ENCODE measurements around the gene HOXD9.

GRCh38 chr2:176076796-176077195 is 45.7 kb upstream of the HOXD9 start:
- TF ChIP-seq, protein P1, sequence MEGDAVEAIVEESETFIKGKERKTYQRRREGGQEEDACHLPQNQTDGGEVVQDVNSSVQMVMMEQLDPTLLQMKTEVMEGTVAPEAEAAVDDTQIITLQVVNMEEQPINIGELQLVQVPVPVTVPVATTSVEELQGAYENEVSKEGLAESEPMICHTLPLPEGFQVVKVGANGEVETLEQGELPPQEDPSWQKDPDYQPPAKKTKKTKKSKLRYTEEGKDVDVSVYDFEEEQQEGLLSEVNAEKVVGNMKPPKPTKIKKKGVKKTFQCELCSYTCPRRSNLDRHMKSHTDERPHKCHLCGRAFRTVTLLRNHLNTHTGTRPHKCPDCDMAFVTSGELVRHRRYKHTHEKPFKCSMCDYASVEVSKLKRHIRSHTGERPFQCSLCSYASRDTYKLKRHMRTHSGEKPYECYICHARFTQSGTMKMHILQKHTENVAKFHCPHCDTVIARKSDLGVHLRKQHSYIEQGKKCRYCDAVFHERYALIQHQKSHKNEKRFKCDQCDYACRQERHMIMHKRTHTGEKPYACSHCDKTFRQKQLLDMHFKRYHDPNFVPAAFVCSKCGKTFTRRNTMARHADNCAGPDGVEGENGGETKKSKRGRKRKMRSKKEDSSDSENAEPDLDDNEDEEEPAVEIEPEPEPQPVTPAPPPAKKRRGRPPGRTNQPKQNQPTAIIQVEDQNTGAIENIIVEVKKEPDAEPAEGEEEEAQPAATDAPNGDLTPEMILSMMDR (IDR thresholded peaks at IDR 0.05; ENCODE audit: control extremely low read depth in 1 of 3, insufficient read depth in 1 of 3, low read depth in 1 of 3, low read length in 3 of 3): no peak
- TF ChIP-seq POLR2A (IDR thresholded peaks at IDR 0.05; ENCODE audit: control extremely low read depth in 1 of 2, low read depth in 2 of 2, low read length in 2 of 2) (no peak), EGR1 (IDR thresholded peaks at IDR 0.05; ENCODE audit: borderline replicate concordance, low read depth, low read length) (no peak)
